Measurements from ENCODE around the gene SNRPA. TPM values are rescaled to one million over a fixed set of nuclear protein-coding genes. Genes with fewer than 3 reads are reported as not detected.
"Not testable (repeated sequence)": the region's sequence is repeated elsewhere in the genome, so short reads cannot be mapped to it uniquely, and the experiment has no call there.

The SNRPA gene
- total RNA-seq, 1 donor from 2014 or later, result 51.7 TPM

- no peak overlapping the region for H3K27ac ChIP-seq
- no peaks in the 10 kb centered on the region for H3K27me3 ChIP-seq
- intact Hi-C loops (cut with DNase I), result no loop called here
- H3K36me3 ChIP-seq, result peaks cover 55% of the 10 kb centered on the region
- H3K9me3 ChIP-seq, result no peaks in the 10 kb centered on the region
- DNase-seq, result no peak
- H3K4me1 ChIP-seq, result peaks cover 76% of the 10 kb centered on the region
- H3K4me3 ChIP-seq, result no peak overlapping the region
- TF ChIP-seq CTCF (IDR thresholded peaks at IDR 0.05), result no peak
- no peak for ATAC-seq
Observed at GRCh38 chr19:40808497-40808896, 57.5 kb downstream of the SNRPA start.

GRCh38 chr19:40809358-40810086 is 58.5 kb downstream of the SNRPA start:
- no peak for TF ChIP-seq CTCF (IDR thresholded peaks at IDR 0.05)

GRCh38 chr19:40810160-40810559 is 59.2 kb downstream of the SNRPA start:
- H3K27me3 ChIP-seq, result no peaks in the 10 kb centered on the region
- intact Hi-C loops (cut with DNase I), result no loop called here
- ATAC-seq (no peak), DNase-seq (no peak)
- H3K4me1 ChIP-seq, result peaks cover 59% of the 10 kb centered on the region
- no peaks in the 10 kb centered on the region for H3K9me3 ChIP-seq
- no peak for TF ChIP-seq CTCF (IDR thresholded peaks at IDR 0.05)
- peak overlapping the region; percentile 78 for H3K27ac ChIP-seq
- peaks cover 42% of the 10 kb centered on the region for H3K36me3 ChIP-seq
- H3K4me3 ChIP-seq, result peak overlapping the region; percentile 50

More at GRCh38 chr19:40809358-40810086, 58.5 kb downstream of the SNRPA start:
- Histone ChIP-seq H3K9me3 (no peaks in the 10 kb centered on the region), H3K4me1 (peaks cover 66% of the 10 kb centered on the region), H3K36me3 (peaks cover 48% of the 10 kb centered on the region), H3K27ac (peak overlapping the region; percentile 78), H3K27me3 (no peaks in the 10 kb centered on the region), H3K4me3 (peak overlapping the region; percentile 50)
- peak; percentile 65 for DNase-seq
- intact Hi-C loops (cut with DNase I), result no loop called here
- ATAC-seq, result no peak

GRCh38 chr19:40810649-40811408 is 59.8 kb downstream of the SNRPA start:
- Histone ChIP-seq H3K4me3 (peak overlapping the region; percentile 50), H3K4me1 (peaks cover 53% of the 10 kb centered on the region), H3K36me3 (peaks cover 36% of the 10 kb centered on the region), H3K27ac (peak overlapping the region; percentile 78)
- ATAC-seq (peak; percentile 90), DNase-seq (peak; percentile 93)
- H3K27me3 ChIP-seq; H3K9me3 ChIP-seq; intact Hi-C loops (cut with DNase I): not testable (repeated sequence)

- H3K27me3 ChIP-seq, result no peaks in the 10 kb centered on the region
- peak overlapping the region; percentile 78 for H3K27ac ChIP-seq
- TF ChIP-seq CTCF (IDR thresholded peaks at IDR 0.05), result no peak
- ATAC-seq, result no peak
- H3K36me3 ChIP-seq, result peaks cover 29% of the 10 kb centered on the region
- DNase-seq, result no peak
- H3K4me1 ChIP-seq, result peaks cover 44% of the 10 kb centered on the region
- intact Hi-C loops (cut with DNase I), result no loop called here
- peak overlapping the region; percentile 50 for H3K4me3 ChIP-seq
- no peaks in the 10 kb centered on the region for H3K9me3 ChIP-seq
Observed at GRCh38 chr19:40811478-40812341, 60.7 kb downstream of the SNRPA start.

- DNase-seq; intact Hi-C loops (cut with DNase I); H3K9me3 ChIP-seq; H3K27me3 ChIP-seq; H3K27ac ChIP-seq; H3K4me3 ChIP-seq; ATAC-seq: not testable (repeated sequence)
- H3K36me3 ChIP-seq, result peaks cover 20% of the 10 kb centered on the region
- H3K4me1 ChIP-seq, result peaks cover 35% of the 10 kb centered on the region
Observed at GRCh38 chr19:40812571-40812970, 61.6 kb downstream of the SNRPA start.

Data from upper lobe of right lung (tissue), 1 donor.